Naive thymus-derived CD4-positive, alpha-beta T cell (primary cell): Measurements from ENCODE around the gene DYNC2LI1. TPM values are rescaled to one million over a fixed set of nuclear protein-coding genes. Genes with fewer than 3 reads are reported as not detected.

ENCODE experiments used
- ATAC-seq: fragments of 150-1000 bp; cut with Tn5 transposase; 2 replicates; pipeline ENCODE4 v1.10.0; 2021; ENCODE audit warnings: mild to moderate bottlenecking, moderate library complexity
- CTCF ChIA-PET: fragments of 350-600 bp; sonication (Branson Sonifier 250); formaldehyde crosslinking; loops from one replicate; lab custom pipeline; 2021; ENCODE audit warnings: antibody characterized with exemption; lab: Charles Lee
- POLR2A ChIA-PET: fragments of 350-600 bp; sonication (Branson Sonifier 250); formaldehyde crosslinking; loops from one replicate; lab custom pipeline; 2021; ENCODE audit warnings: antibody characterized with exemption, inconsistent platforms; lab: Charles Lee
- DNase-seq, 9 donors: peaks; one replicate each; pipeline versions ENCODE4 v3.0.0 to v3.0.0-alpha.2; 2020 to 2022; ENCODE audit warnings: mixed read lengths in 1 of 9
- H3K27ac ChIP-seq: one replicate; pipeline ENCODE4 v1.7.0; 2013; ENCODE audit warnings: mild to moderate bottlenecking, low read depth, low read length, moderate library complexity
- H3K27me3 ChIP-seq, 2 donors: one replicate each; pipeline ENCODE4 v1.7.0; 2013; ENCODE audit warnings: low read length in 2 of 2, mild to moderate bottlenecking in 2 of 2, moderate library complexity in 2 of 2; ENCODE audit not compliant: control insufficient read depth in 2 of 2, insufficient read depth in 2 of 2
- H3K36me3 ChIP-seq, 3 experiments: 1 replicate in 2 of 3; 2 replicates in 1 of 3; pipeline ENCODE4 v1.7.0; 2013; ENCODE audit warnings: low read length in 3 of 3, mild to moderate bottlenecking in 3 of 3, moderate library complexity in 1 of 3; ENCODE audit not compliant: insufficient read depth in 3 of 3, control insufficient read depth in 2 of 3
- H3K4me1 ChIP-seq, 2 donors: one replicate each; pipeline ENCODE4 v1.7.0; 2013; ENCODE audit warnings: low read length in 2 of 2, mild to moderate bottlenecking in 2 of 2, moderate library complexity in 1 of 2; ENCODE audit not compliant: control insufficient read depth in 2 of 2, insufficient read depth in 2 of 2
- H3K4me3 ChIP-seq: 2 replicates; pipeline ENCODE4 v1.7.0; 2013; ENCODE audit warnings: mild to moderate bottlenecking, low read length
- H3K9me3 ChIP-seq, 3 experiments: 1 replicate in 2 of 3; 2 replicates in 1 of 3; pipeline ENCODE4 v1.7.0; 2013; ENCODE audit warnings: low read length in 3 of 3; ENCODE audit not compliant: control insufficient read depth in 2 of 3
- H3K27ac Mint-ChIP-seq, 9 donors: one replicate each; pipeline ENCODE4 v1.8.0; 2020 to 2022; ENCODE audit warnings: mixed read lengths in 9 of 9, mild to moderate bottlenecking in 8 of 9, moderate library complexity in 5 of 9, inconsistent platforms in 2 of 9
- H3K27me3 Mint-ChIP-seq, 5 donors: one replicate each; pipeline ENCODE4 v1.8.0; 2021 to 2022; ENCODE audit warnings: mixed read lengths in 5 of 5, mild to moderate bottlenecking in 1 of 5
- H3K36me3 Mint-ChIP-seq, 5 donors: one replicate each; pipeline ENCODE4 v1.8.0; 2020 to 2022; ENCODE audit warnings: mixed read lengths in 5 of 5, mild to moderate bottlenecking in 3 of 5, inconsistent platforms in 1 of 5
- H3K4me1 Mint-ChIP-seq, 7 donors: one replicate each; pipeline ENCODE4 v1.8.0; 2020 to 2022; ENCODE audit warnings: mixed read lengths in 7 of 7, mild to moderate bottlenecking in 3 of 7, inconsistent platforms in 1 of 7
- H3K4me3 Mint-ChIP-seq, 10 donors: one replicate each; pipeline ENCODE4 v1.8.0; 2020 to 2022; ENCODE audit warnings: mild to moderate bottlenecking in 10 of 10, mixed read lengths in 10 of 10, moderate library complexity in 6 of 10, inconsistent platforms in 2 of 10
- H3K9me3 Mint-ChIP-seq, 11 donors: one replicate each; pipeline ENCODE4 v1.8.0; 2020 to 2022; ENCODE audit warnings: mixed read lengths in 11 of 11, mild to moderate bottlenecking in 4 of 11, inconsistent platforms in 1 of 11, moderate library complexity in 1 of 11
- intact Hi-C, 2 donors: fragments of 100-400 bp; cut with micrococcal nuclease; formaldehyde crosslinking; loops; one replicate each; pipeline ENCODE4 v1.15.1; 2023
- polyA plus RNA-seq, 2 donors: library from polyadenylated mRNA; unstranded; fragments of 300-500 nt; fragmentation: Illumina TruSeq; gene quantifications; one replicate each; pipeline ENCODE4 v1.2.3, GENCODE V29; 2021
- total RNA-seq, 6 experiments: library from RNA in 5 of 6; stranded (reverse) in 5 of 6; gene quantifications; 1 replicate in 5 of 6; 2 replicates in 1 of 6; pipeline ENCODE4 v1.2.3 and lab custom pipeline; 2021 to 2026

Gene DYNC2LI1
- total and polyA plus RNA-seq, 7 experiments from 2014 or later = 1.9 to 7.8 (median 5.4) TPM

- H3K4me1 Mint-ChIP-seq = no peaks in the 10 kb centered on the region
- no peaks in the 10 kb centered on the region for H3K27me3 ChIP-seq
- intact Hi-C loops = no loop called here
- no peaks in the 10 kb centered on the region for H3K4me1 ChIP-seq
- H3K27me3 Mint-ChIP-seq = peaks cover 5 to 19% (median 11%) of the 10 kb centered on the region in 5 donors
- H3K9me3 ChIP-seq = no peaks in the 10 kb centered on the region
- no peaks in the 10 kb centered on the region for H3K9me3 Mint-ChIP-seq
- ChIA-PET POLR2A (no interaction called here), CTCF (no interaction called here)
- no peak for ATAC-seq
- H3K4me3 Mint-ChIP-seq = no peak overlapping the region
- H3K27ac Mint-ChIP-seq = no peak overlapping the region
- H3K27ac ChIP-seq = no peak overlapping the region
- H3K36me3 ChIP-seq = no peaks in the 10 kb centered on the region
- no peaks in the 10 kb centered on the region for H3K36me3 Mint-ChIP-seq
- no peak overlapping the region for H3K4me3 ChIP-seq
- no peak for DNase-seq
Observed at GRCh38 chr2:43848214-43848613, 74.4 kb downstream of the DYNC2LI1 start.

- Mint-ChIP-seq H3K4me1 (no peaks in the 10 kb centered on the region), H3K9me3 (no peaks in the 10 kb centered on the region), H3K27ac (no peak overlapping the region), H3K36me3 (no peaks in the 10 kb centered on the region), H3K4me3 (no peak overlapping the region), H3K27me3 (peaks cover 7 to 46% (median 27%) of the 10 kb centered on the region in 5 donors)
- no peaks in the 10 kb centered on the region for H3K27me3 ChIP-seq
- no peak overlapping the region for H3K4me3 ChIP-seq
- H3K9me3 ChIP-seq = no peaks in the 10 kb centered on the region
- no peak for DNase-seq
- ChIA-PET CTCF (no interaction called here), POLR2A (no interaction called here)
- intact Hi-C loops = no loop called here
- H3K4me1 ChIP-seq = no peaks in the 10 kb centered on the region
- ATAC-seq = peak; percentile 36
- no peaks in the 10 kb centered on the region for H3K36me3 ChIP-seq
- no peak overlapping the region for H3K27ac ChIP-seq
Observed at GRCh38 chr2:43851011-43851980, 77.5 kb downstream of the DYNC2LI1 start.

- CTCF ChIA-PET = no interaction called here
- peaks cover 8 to 47% (median 36%) of the 10 kb centered on the region in 5 donors for H3K27me3 Mint-ChIP-seq
Observed at GRCh38 chr2:43852196-43852730, 78.4 kb downstream of the DYNC2LI1 start.

GRCh38 chr2:43853141-43854081 is 79.6 kb downstream of the DYNC2LI1 start:
- Histone ChIP-seq H3K27ac (no peak overlapping the region), H3K4me3 (no peak overlapping the region), H3K9me3 (no peaks in the 10 kb centered on the region), H3K36me3 (no peaks in the 10 kb centered on the region), H3K4me1 (no peaks in the 10 kb centered on the region), H3K27me3 (no peaks in the 10 kb centered on the region)
- no peak overlapping the region for H3K27ac Mint-ChIP-seq
- peak; percentile 14 for ATAC-seq
- H3K27me3 Mint-ChIP-seq = peaks cover 8 to 56% (median 48%) of the 10 kb centered on the region in 5 donors
- no peak for DNase-seq
- no peak overlapping the region for H3K4me3 Mint-ChIP-seq
- no peaks in the 10 kb centered on the region for H3K36me3 Mint-ChIP-seq
- intact Hi-C loops = no loop called here
- POLR2A ChIA-PET = no interaction called here
- no peaks in the 10 kb centered on the region for H3K9me3 Mint-ChIP-seq
- no peaks in the 10 kb centered on the region for H3K4me1 Mint-ChIP-seq
- CTCF ChIA-PET = no interaction called here

More at GRCh38 chr2:43852196-43852730, 78.4 kb downstream of the DYNC2LI1 start:
- Mint-ChIP-seq H3K4me1 (no peaks in the 10 kb centered on the region), H3K9me3 (no peaks in the 10 kb centered on the region), H3K27ac (no peak overlapping the region), H3K4me3 (no peak overlapping the region), H3K36me3 (no peaks in the 10 kb centered on the region)
- no peaks in the 10 kb centered on the region for H3K4me1 ChIP-seq
- H3K9me3 ChIP-seq = no peaks in the 10 kb centered on the region
- no peak overlapping the region for H3K4me3 ChIP-seq
- H3K27ac ChIP-seq = no peak overlapping the region
- intact Hi-C loops = no loop called here
- H3K36me3 ChIP-seq = no peaks in the 10 kb centered on the region
- H3K27me3 ChIP-seq = no peaks in the 10 kb centered on the region
- POLR2A ChIA-PET = no interaction called here
- ATAC-seq (no peak), DNase-seq (no peak)

GRCh38 chr2:43854671-43855070 is 80.8 kb downstream of the DYNC2LI1 start:
- Mint-ChIP-seq H3K4me3 (no peak overlapping the region), H3K9me3 (no peaks in the 10 kb centered on the region), H3K36me3 (no peaks in the 10 kb centered on the region), H3K27me3 (peaks cover 8 to 68% (median 59%) of the 10 kb centered on the region in 5 donors), H3K27ac (no peak overlapping the region), H3K4me1 (no peaks in the 10 kb centered on the region)
- POLR2A ChIA-PET = no interaction called here
- CTCF ChIA-PET = no interaction called here
- intact Hi-C loops = no loop called here
- DNase-seq = no peak
- no peaks in the 10 kb centered on the region for H3K36me3 ChIP-seq
- H3K9me3 ChIP-seq = no peaks in the 10 kb centered on the region
- no peak overlapping the region for H3K4me3 ChIP-seq
- no peak for ATAC-seq
- H3K27ac ChIP-seq = no peak overlapping the region
- H3K27me3 ChIP-seq = peaks cover 0 to 3% of the 10 kb centered on the region in 2 donors
- H3K4me1 ChIP-seq = no peaks in the 10 kb centered on the region

- Histone ChIP-seq H3K9me3 (no peaks in the 10 kb centered on the region), H3K27me3 (peaks cover 0 to 3% of the 10 kb centered on the region in 2 donors), H3K4me3 (no peak overlapping the region), H3K4me1 (no peaks in the 10 kb centered on the region), H3K27ac (no peak overlapping the region), H3K36me3 (no peaks in the 10 kb centered on the region)
- peaks cover 8 to 74% (median 61%) of the 10 kb centered on the region in 5 donors for H3K27me3 Mint-ChIP-seq
- H3K9me3 Mint-ChIP-seq = no peaks in the 10 kb centered on the region
- DNase-seq = no peak
- ATAC-seq = no peak
- no peak overlapping the region for H3K27ac Mint-ChIP-seq
- H3K4me3 Mint-ChIP-seq = no peak overlapping the region
- intact Hi-C loops = no loop called here
- no peaks in the 10 kb centered on the region for H3K36me3 Mint-ChIP-seq
- CTCF ChIA-PET = no interaction called here
- POLR2A ChIA-PET = no interaction called here
- no peaks in the 10 kb centered on the region for H3K4me1 Mint-ChIP-seq
Observed at GRCh38 chr2:43855292-43855691, 81.5 kb downstream of the DYNC2LI1 start.
